ENCODE data around the gene ZNF440.
"Not testable (repeated sequence)": the region's sequence is repeated elsewhere in the genome, so short reads cannot be mapped to it uniquely, and the experiment has no call there.

The ZNF440 gene

DNA sequence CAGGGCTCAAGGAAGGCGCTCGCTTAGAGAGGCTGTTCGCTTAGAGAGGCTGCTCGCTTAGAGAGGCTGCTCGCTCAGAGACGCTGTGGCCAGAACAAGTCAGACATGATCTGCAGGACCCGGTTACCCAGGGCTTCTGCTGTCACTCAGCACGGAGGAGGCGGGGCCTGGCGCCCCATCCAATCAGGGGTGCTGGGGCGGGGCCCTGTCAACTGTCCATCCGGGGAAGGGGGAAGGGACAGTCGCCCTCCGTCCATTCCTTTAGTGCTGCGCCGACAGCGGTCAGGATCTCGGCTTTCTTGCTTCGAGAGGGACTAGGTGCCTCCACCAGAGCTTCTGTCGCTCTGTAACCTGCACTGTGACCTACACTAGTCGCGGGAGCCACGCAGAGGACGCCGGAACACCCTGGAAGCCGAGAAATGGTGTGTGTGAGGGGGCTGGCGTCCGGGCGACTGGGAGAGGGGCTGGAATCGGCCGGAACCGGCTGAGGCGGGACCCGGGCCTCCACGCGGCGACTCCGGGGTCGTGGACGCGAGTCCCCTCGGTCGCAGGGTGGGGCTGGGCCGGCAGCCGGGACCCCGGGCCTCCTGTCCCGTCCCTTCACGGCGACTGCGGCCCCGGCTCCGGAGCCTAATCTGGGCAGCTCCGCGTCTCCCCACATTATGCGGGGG lies at the start of gene ZNF440:
TSS of gene ZNF440 (plus strand) at position 245 of the 671 bp plus-strand sequence. CDS start at position 420, 175 bp downstream.
- peaks cover 8 to 10% of the 10 kb centered on the region in 2 donors for H3K4me1 ChIP-seq (ENCODE audit: control insufficient read depth in 2 of 2, insufficient read depth in 2 of 2, low read length in 2 of 2)
- no peaks in the 10 kb centered on the region for H3K9me3 ChIP-seq (ENCODE audit: control insufficient read depth in 2 of 2, low read length in 2 of 2)
- H3K27ac ChIP-seq (ENCODE audit: low read depth in 2 of 2, low read length in 2 of 2): peak within 1 kb of the TSS; percentile 94 to 95
- peak within 1 kb of the TSS; percentile 86 to 89 for H3K4me3 ChIP-seq (ENCODE audit: low read length in 2 of 2)
- H3K9ac ChIP-seq (ENCODE audit: low read depth in 1 of 2, low read length in 2 of 2): peak within 1 kb of the TSS; percentile 87 to 94
- no peaks in the 10 kb centered on the region for H3K27me3 ChIP-seq (ENCODE audit: control insufficient read depth in 2 of 2, insufficient read depth in 2 of 2, low read length in 2 of 2)
- peaks cover 3% of the 10 kb centered on the region in 2 donors for H3K36me3 ChIP-seq (ENCODE audit: control insufficient read depth in 2 of 2, insufficient read depth in 2 of 2, low read length in 2 of 2)

DNA sequence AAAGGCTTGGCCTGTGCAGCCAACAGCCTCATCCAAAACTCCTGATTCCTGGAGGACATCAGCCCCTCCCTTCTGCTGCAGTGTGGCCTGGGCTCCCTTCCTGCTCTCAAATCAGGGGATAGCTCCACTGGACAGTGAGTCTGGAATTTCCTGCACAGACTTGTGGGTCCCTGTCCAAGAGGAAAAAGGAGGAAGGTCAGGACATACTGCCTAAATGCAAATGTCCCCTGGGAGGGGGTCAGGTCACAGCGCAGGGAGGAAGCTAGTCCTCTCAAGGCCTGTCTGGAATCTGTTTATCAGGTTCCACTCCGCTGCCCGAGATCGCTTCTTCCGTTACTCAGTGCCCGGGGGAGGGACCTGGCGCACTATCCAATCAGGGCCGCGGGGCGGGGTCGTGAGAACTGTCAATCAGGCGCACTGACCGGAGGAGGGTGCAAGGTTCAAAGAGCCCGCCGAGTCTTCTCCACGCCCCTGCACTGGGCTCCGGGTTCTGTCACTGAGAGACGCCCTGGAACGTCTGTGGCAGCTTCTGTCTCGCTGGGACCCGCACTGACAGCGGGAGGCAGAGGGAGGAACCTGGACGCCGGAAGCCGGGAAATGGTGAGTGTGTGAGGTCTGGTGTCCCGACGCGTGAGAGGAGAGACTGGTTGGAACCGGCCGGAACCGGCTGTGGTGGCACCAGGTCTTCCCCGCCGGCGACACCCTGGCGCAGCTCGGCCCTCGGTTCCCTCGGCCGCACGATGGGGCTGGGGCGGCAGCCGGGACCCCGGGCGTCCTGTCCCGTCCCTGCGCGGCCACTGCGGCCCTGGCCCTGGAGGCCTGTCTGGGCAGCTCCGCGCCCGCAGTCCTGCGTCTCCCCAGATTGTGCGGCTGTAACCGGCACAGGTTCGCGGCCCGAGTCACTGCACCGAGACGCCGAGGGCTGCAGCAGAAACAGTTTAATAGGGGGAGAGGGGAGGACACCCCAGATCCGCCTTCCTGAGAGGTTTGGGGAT lies 47.2 kb upstream of the ZNF440 start, which contains the start of gene ZNF441:
TSS of gene ZNF441 (plus strand) at position 404 of the 995 bp plus-strand sequence. CDS start at position 598, 194 bp downstream.
- H3K36me3 ChIP-seq (ENCODE audit: control insufficient read depth in 2 of 2, insufficient read depth in 2 of 2, low read length in 2 of 2): no peaks in the 10 kb centered on the region
- peak within 1 kb of the TSS; percentile 90 to 94 for H3K27ac ChIP-seq (ENCODE audit: low read depth in 2 of 2, low read length in 2 of 2)
- H3K9ac ChIP-seq (ENCODE audit: low read depth in 1 of 2, low read length in 2 of 2): peak within 1 kb of the TSS; percentile 75 to 91
- no peaks in the 10 kb centered on the region for H3K9me3 ChIP-seq (ENCODE audit: control insufficient read depth in 2 of 2, low read length in 2 of 2)
- peaks cover 8 to 15% of the 10 kb centered on the region in 2 donors for H3K4me1 ChIP-seq (ENCODE audit: control insufficient read depth in 2 of 2, insufficient read depth in 2 of 2, low read length in 2 of 2)
- H3K4me3 ChIP-seq (ENCODE audit: low read length in 2 of 2): peak within 1 kb of the TSS; percentile 87
- H3K27me3 ChIP-seq (ENCODE audit: control insufficient read depth in 2 of 2, insufficient read depth in 2 of 2, low read length in 2 of 2): no peaks in the 10 kb centered on the region

DNA sequence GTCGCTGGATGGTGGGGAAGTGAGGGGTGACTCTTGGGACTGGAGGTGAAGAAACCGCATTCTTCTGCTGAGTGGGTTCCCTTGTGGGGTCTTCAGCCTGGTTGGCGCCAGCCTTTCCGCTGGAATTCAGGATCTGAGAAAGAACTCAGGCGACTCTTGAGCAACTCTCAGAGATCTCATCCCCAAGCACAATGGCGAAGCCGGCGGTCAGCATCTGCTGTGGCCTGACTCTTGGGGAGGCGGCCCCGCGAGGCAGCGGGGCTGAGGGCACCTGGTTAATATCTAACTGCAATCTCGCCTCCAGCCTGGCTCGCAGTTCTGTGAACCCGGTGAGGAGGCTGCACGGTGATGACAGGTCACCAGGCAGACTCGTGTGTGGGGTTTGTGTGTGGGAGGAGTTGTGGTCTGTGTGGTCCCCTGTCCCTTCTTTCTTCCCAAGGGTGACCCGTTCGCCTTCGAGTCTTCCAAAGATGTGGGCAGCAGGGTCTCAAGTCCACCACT lies 46.4 kb upstream of the ZNF440 start:
- Histone ChIP-seq H3K36me3 (ENCODE audit: control insufficient read depth in 2 of 2, insufficient read depth in 2 of 2, low read length in 2 of 2) (no peaks in the 10 kb centered on the region), H3K4me1 (ENCODE audit: control insufficient read depth in 2 of 2, insufficient read depth in 2 of 2, low read length in 2 of 2) (peaks cover 8 to 15% of the 10 kb centered on the region in 2 donors), H3K4me3 (ENCODE audit: low read length in 2 of 2) (peak overlapping the region; percentile 87), H3K9me3 (ENCODE audit: control insufficient read depth in 2 of 2, low read length in 2 of 2) (no peaks in the 10 kb centered on the region), H3K9ac (ENCODE audit: low read depth in 1 of 2, low read length in 2 of 2) (peak overlapping the region; percentile 75 to 91), H3K27ac (ENCODE audit: low read depth in 2 of 2, low read length in 2 of 2) (peak overlapping the region; percentile 90 to 94), H3K27me3 (ENCODE audit: control insufficient read depth in 2 of 2, insufficient read depth in 2 of 2, low read length in 2 of 2) (no peaks in the 10 kb centered on the region)

DNA sequence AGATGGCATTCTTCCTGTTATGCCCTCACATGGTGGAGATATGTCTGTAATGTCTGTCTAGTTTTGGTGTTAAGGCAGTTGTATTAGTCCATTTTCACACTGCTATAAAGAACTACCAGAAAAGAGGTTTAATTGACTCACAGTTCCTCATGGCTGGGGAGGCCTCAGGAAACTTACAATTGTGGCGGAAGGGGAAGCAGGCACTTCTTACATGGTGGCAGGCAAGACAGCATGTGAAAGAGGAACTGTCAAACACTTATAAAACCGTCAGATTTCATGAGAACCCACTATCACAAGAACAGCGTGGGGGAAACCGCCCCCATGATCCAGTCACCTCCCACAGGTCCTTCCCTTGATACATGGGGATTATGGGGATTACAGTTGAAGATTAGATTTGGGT lies 44.1 kb upstream of the ZNF440 start:
- H3K27me3 ChIP-seq (ENCODE audit: control insufficient read depth in 2 of 2, insufficient read depth in 2 of 2, low read length in 2 of 2): no peaks in the 10 kb centered on the region
- H3K36me3 ChIP-seq (ENCODE audit: control insufficient read depth in 2 of 2, insufficient read depth in 2 of 2, low read length in 2 of 2): no peaks in the 10 kb centered on the region
- H3K9me3 ChIP-seq (ENCODE audit: control insufficient read depth in 2 of 2, low read length in 2 of 2): peaks cover 1 to 2% of the 10 kb centered on the region in 2 donors
- H3K4me1 ChIP-seq (ENCODE audit: control insufficient read depth in 2 of 2, insufficient read depth in 2 of 2, low read length in 2 of 2): peaks cover 8 to 15% of the 10 kb centered on the region in 2 donors
- H3K27ac ChIP-seq (ENCODE audit: low read depth in 2 of 2, low read length in 2 of 2): no peak overlapping the region
- no peak overlapping the region for H3K4me3 ChIP-seq (ENCODE audit: low read length in 2 of 2)
- H3K9ac ChIP-seq (ENCODE audit: low read depth in 1 of 2, low read length in 2 of 2): no peak overlapping the region

DNA sequence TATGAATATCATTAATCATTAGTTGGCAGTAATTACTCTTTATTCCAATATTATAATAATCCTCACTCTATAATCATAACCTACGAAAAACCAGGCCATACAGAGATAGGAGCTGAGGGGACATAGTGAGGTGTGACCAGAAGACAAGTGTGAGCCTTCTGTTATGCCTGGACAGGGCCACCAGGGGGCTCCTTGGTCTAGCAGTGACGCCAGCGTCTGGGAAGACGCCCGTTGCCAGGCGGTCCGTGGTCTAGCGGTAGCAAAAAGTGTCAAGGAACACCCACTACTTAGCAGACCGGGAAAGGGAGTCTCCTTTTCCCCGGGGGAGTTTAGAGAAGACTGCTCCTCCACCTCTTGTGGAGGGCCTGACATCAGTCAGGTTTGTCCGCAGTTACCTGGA lies 42.6 kb upstream of the ZNF440 start:
- H3K27me3 ChIP-seq (ENCODE audit: control insufficient read depth in 2 of 2, insufficient read depth in 2 of 2, low read length in 2 of 2); H3K9ac ChIP-seq (ENCODE audit: low read depth in 1 of 2, low read length in 2 of 2); H3K9me3 ChIP-seq (ENCODE audit: control insufficient read depth in 2 of 2, low read length in 2 of 2); H3K4me3 ChIP-seq (ENCODE audit: low read length in 2 of 2); H3K27ac ChIP-seq (ENCODE audit: low read depth in 2 of 2, low read length in 2 of 2); H3K36me3 ChIP-seq (ENCODE audit: control insufficient read depth in 2 of 2, insufficient read depth in 2 of 2, low read length in 2 of 2): not testable (repeated sequence)
- H3K4me1 ChIP-seq (ENCODE audit: control insufficient read depth in 2 of 2, insufficient read depth in 2 of 2, low read length in 2 of 2): peaks cover 8 to 12% of the 10 kb centered on the region in 2 donors

DNA sequence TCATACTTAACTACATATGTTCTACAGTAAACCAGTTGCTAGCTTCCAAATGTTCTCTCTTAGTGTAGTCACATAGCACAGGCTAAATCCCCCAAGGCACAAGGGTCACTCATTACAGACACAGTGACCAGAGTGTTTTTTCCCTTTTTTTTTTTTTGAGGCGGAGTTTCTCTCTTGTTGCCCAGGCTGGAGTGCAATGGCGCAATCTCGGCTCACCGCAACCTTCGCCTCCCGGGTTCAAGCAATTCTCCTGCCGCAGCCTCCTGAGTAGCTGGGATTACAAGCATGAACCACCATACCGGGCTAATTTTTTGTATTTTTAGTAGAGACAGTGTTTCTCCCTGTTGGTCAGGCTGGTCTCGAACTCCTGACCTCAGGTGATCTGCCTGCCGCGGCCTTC lies 37.4 kb upstream of the ZNF440 start:
- not testable (repeated sequence) for H3K9ac ChIP-seq (ENCODE audit: low read depth in 1 of 2, low read length in 2 of 2); H3K4me3 ChIP-seq (ENCODE audit: low read length in 2 of 2); H3K4me1 ChIP-seq (ENCODE audit: control insufficient read depth in 2 of 2, insufficient read depth in 2 of 2, low read length in 2 of 2); H3K27me3 ChIP-seq (ENCODE audit: control insufficient read depth in 2 of 2, insufficient read depth in 2 of 2, low read length in 2 of 2); H3K27ac ChIP-seq (ENCODE audit: low read depth in 2 of 2, low read length in 2 of 2)
- peaks cover 21 to 32% of the 10 kb centered on the region in 2 donors for H3K9me3 ChIP-seq (ENCODE audit: control insufficient read depth in 2 of 2, low read length in 2 of 2)
- peaks cover 35 to 38% of the 10 kb centered on the region in 2 donors for H3K36me3 ChIP-seq (ENCODE audit: control insufficient read depth in 2 of 2, insufficient read depth in 2 of 2, low read length in 2 of 2)

DNA sequence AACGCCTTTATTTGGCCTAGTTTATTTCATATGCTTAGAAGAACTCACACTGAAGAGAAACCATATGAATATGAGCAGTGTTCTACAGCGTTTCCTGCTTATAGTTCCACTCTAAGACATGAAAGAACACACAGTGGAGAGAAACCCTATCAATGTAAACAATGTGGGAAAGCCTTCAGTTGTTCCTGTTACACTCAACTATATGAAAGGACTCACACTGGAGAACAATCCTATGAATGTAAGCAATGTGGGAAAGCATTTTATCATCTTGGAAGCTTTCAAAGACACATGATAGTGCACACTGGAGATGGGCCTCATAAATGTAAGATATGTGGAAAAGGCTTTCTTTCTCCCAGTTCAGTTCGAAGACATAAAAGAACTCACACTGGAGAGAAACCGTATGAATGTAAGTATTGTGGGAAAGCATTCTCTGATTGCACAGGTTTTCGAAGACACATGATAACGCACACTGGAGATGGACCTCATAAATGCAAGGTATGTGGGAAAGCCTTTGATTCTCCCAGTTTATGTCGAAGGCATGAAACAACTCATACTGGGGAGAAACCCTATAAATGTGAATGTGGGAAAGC lies 33.5 kb upstream of the ZNF440 start:
- Histone ChIP-seq H3K27ac (ENCODE audit: low read depth in 2 of 2, low read length in 2 of 2) (no peak overlapping the region), H3K27me3 (ENCODE audit: control insufficient read depth in 2 of 2, insufficient read depth in 2 of 2, low read length in 2 of 2) (no peaks in the 10 kb centered on the region), H3K9ac (ENCODE audit: low read depth in 1 of 2, low read length in 2 of 2) (no peak overlapping the region), H3K4me3 (ENCODE audit: low read length in 2 of 2) (no peak overlapping the region), H3K9me3 (ENCODE audit: control insufficient read depth in 2 of 2, low read length in 2 of 2) (peaks cover 36% of the 10 kb centered on the region in 2 donors), H3K4me1 (ENCODE audit: control insufficient read depth in 2 of 2, insufficient read depth in 2 of 2, low read length in 2 of 2) (no peaks in the 10 kb centered on the region), H3K36me3 (ENCODE audit: control insufficient read depth in 2 of 2, insufficient read depth in 2 of 2, low read length in 2 of 2) (peaks cover 37 to 38% of the 10 kb centered on the region in 2 donors)

DNA sequence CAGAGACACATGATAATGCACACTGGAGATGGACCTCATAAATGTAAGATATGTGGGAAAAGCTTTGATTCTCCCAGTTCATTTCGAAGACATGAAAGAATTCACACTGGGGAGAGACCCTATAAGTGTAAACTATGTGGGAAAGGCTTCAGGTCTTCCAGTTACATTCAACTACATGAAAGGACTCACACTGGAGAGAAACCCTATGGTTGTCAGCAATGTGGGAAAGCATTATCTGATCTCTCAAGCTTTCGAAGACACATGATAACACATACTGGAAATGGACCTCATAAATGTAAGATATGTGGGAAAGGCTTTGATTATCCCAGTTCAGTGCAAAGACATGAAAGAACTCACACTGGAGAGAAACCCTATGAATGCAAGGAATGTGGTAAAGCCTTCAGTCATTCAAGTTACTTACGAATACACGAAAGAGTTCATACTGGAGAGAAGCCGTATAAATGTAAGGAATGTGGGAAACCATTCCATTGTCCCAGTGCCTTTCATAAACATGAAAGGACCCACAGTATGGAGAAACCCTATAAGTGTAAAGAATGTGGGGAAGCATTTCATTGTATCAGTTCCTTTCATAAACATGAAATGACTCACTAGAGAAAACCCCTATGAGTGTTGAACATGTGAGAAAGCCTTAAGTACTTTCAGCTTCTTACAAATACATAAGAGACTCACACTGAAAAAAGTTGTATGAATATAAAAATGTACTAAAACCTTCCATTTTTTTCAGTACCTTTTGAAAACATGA lies 32.6 kb upstream of the ZNF440 start:
- no peak overlapping the region for H3K27ac ChIP-seq (ENCODE audit: low read depth in 2 of 2, low read length in 2 of 2)
- H3K36me3 ChIP-seq (ENCODE audit: control insufficient read depth in 2 of 2, insufficient read depth in 2 of 2, low read length in 2 of 2): peaks cover 37 to 38% of the 10 kb centered on the region in 2 donors
- no peaks in the 10 kb centered on the region for H3K27me3 ChIP-seq (ENCODE audit: control insufficient read depth in 2 of 2, insufficient read depth in 2 of 2, low read length in 2 of 2)
- no peak overlapping the region for H3K4me3 ChIP-seq (ENCODE audit: low read length in 2 of 2)
- no peaks in the 10 kb centered on the region for H3K4me1 ChIP-seq (ENCODE audit: control insufficient read depth in 2 of 2, insufficient read depth in 2 of 2, low read length in 2 of 2)
- H3K9me3 ChIP-seq (ENCODE audit: control insufficient read depth in 2 of 2, low read length in 2 of 2): peaks cover 35 to 36% of the 10 kb centered on the region in 2 donors
- no peak overlapping the region for H3K9ac ChIP-seq (ENCODE audit: low read depth in 1 of 2, low read length in 2 of 2)

DNA sequence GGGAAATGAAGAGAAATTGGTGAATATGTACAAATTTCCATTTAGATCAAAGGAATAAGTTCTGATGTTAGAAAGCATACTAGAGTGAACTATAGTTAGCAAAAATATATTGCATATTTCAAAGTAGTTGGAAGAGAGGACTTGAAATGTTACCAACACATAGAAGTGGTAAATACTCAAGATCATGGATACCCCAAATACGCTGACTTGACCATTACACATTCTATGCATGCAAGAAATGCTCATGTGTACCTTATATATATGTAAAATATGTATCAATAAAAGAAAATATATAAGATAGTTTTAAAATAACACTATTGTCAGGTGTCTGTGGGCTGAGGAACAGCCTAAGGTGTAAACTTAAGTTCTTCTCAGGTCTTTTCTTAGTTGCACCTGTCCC lies 30.3 kb upstream of the ZNF440 start:
- Histone ChIP-seq H3K36me3 (ENCODE audit: control insufficient read depth in 2 of 2, insufficient read depth in 2 of 2, low read length in 2 of 2) (peaks cover 25% of the 10 kb centered on the region in 2 donors), H3K4me3 (ENCODE audit: low read length in 2 of 2) (no peak overlapping the region), H3K9ac (ENCODE audit: low read depth in 1 of 2, low read length in 2 of 2) (no peak overlapping the region), H3K27me3 (ENCODE audit: control insufficient read depth in 2 of 2, insufficient read depth in 2 of 2, low read length in 2 of 2) (no peaks in the 10 kb centered on the region), H3K27ac (ENCODE audit: low read depth in 2 of 2, low read length in 2 of 2) (no peak overlapping the region), H3K4me1 (ENCODE audit: control insufficient read depth in 2 of 2, insufficient read depth in 2 of 2, low read length in 2 of 2) (no peaks in the 10 kb centered on the region), H3K9me3 (ENCODE audit: control insufficient read depth in 2 of 2, low read length in 2 of 2) (peaks cover 31 to 36% of the 10 kb centered on the region in 2 donors)
